ENCODE data around the gene DRAXIN.

DNA sequence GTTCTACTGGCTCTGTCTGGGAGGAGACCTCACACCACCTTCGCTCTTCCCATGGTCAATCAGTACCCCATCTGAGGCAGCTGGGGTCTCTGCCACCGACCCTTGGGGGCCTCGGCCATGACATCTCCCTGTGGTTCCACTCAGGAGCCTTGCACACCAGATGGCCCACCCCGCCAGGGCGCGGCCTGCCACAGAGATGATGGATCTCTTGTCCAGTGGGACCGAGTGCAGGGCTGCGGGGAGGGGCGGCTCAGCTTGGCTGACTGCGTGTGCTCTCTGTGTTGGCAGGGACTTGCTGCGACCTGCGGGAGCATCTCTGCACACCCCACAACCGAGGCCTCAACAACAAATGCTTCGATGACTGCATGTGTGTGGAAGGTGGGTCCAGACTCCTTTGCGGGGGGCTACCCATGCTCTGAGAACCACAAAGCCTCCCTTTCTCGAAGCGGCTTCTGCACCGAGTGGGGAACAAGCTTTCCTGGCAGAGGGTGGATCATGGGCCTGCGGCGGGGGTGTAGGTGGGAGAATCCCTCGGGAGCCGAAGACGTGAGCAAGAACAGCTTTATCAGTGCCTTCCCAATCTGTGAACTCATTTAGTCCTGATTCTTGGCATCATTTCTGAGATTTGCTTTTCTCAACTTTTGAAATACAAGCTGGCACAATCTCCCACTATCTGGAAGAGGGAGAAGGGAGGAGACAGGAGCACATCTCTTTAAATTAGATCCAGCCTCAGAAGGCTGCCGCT is 23.5 kb downstream of the DRAXIN start:
- TF ChIP-seq, protein P1, sequence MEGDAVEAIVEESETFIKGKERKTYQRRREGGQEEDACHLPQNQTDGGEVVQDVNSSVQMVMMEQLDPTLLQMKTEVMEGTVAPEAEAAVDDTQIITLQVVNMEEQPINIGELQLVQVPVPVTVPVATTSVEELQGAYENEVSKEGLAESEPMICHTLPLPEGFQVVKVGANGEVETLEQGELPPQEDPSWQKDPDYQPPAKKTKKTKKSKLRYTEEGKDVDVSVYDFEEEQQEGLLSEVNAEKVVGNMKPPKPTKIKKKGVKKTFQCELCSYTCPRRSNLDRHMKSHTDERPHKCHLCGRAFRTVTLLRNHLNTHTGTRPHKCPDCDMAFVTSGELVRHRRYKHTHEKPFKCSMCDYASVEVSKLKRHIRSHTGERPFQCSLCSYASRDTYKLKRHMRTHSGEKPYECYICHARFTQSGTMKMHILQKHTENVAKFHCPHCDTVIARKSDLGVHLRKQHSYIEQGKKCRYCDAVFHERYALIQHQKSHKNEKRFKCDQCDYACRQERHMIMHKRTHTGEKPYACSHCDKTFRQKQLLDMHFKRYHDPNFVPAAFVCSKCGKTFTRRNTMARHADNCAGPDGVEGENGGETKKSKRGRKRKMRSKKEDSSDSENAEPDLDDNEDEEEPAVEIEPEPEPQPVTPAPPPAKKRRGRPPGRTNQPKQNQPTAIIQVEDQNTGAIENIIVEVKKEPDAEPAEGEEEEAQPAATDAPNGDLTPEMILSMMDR (IDR thresholded peaks at IDR 0.05) = no peak
- TF ChIP-seq POLR2A (IDR thresholded peaks at IDR 0.05) = no peak

Measured in heart left ventricle (tissue), 13 donors.